ENCODE data around the gene NXNL2.

NXNL2 gene

GRCh38 chr9:88494983-88495721 is 39.8 kb upstream of the NXNL2 start:
- TF ChIP-seq OSR1 (CRISPR knock-in tag; IDR thresholded peaks at IDR 0.05): no peak
- TF ChIP-seq ZFP3 (CRISPR knock-in tag; IDR thresholded peaks at IDR 0.05): no peak
- TF ChIP-seq CSRNP3 (CRISPR knock-in tag; IDR thresholded peaks at IDR 0.05): no peak
- TF ChIP-seq TOX (CRISPR knock-in tag; IDR thresholded peaks at IDR 0.05; ENCODE audit: borderline replicate concordance): no peak
- TF ChIP-seq GLIS3 (CRISPR knock-in tag; IDR thresholded peaks at IDR 0.05): no peak
- no peak for TF ChIP-seq BACH2 (CRISPR knock-in tag; IDR thresholded peaks at IDR 0.05; ENCODE audit: borderline replicate concordance)
- TF ChIP-seq, protein P1, sequence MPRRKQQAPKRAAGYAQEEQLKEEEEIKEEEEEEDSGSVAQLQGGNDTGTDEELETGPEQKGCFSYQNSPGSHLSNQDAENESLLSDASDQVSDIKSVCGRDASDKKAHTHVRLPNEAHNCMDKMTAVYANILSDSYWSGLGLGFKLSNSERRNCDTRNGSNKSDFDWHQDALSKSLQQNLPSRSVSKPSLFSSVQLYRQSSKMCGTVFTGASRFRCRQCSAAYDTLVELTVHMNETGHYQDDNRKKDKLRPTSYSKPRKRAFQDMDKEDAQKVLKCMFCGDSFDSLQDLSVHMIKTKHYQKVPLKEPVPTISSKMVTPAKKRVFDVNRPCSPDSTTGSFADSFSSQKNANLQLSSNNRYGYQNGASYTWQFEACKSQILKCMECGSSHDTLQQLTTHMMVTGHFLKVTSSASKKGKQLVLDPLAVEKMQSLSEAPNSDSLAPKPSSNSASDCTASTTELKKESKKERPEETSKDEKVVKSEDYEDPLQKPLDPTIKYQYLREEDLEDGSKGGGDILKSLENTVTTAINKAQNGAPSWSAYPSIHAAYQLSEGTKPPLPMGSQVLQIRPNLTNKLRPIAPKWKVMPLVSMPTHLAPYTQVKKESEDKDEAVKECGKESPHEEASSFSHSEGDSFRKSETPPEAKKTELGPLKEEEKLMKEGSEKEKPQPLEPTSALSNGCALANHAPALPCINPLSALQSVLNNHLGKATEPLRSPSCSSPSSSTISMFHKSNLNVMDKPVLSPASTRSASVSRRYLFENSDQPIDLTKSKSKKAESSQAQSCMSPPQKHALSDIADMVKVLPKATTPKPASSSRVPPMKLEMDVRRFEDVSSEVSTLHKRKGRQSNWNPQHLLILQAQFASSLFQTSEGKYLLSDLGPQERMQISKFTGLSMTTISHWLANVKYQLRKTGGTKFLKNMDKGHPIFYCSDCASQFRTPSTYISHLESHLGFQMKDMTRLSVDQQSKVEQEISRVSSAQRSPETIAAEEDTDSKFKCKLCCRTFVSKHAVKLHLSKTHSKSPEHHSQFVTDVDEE (CRISPR knock-in tag; IDR thresholded peaks at IDR 0.05): no peak
- TF ChIP-seq, protein P2, sequence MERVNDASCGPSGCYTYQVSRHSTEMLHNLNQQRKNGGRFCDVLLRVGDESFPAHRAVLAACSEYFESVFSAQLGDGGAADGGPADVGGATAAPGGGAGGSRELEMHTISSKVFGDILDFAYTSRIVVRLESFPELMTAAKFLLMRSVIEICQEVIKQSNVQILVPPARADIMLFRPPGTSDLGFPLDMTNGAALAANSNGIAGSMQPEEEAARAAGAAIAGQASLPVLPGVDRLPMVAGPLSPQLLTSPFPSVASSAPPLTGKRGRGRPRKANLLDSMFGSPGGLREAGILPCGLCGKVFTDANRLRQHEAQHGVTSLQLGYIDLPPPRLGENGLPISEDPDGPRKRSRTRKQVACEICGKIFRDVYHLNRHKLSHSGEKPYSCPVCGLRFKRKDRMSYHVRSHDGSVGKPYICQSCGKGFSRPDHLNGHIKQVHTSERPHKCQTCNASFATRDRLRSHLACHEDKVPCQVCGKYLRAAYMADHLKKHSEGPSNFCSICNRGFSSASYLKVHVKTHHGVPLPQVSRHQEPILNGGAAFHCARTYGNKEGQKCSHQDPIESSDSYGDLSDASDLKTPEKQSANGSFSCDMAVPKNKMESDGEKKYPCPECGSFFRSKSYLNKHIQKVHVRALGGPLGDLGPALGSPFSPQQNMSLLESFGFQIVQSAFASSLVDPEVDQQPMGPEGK (CRISPR knock-in tag; IDR thresholded peaks at IDR 0.05; ENCODE audit: borderline replicate concordance): no peak
- TF ChIP-seq ARNTL (CRISPR knock-in tag; IDR thresholded peaks at IDR 0.05; ENCODE audit: borderline replicate concordance, low read depth): no peak
- TF ChIP-seq ZFP30 (CRISPR knock-in tag; IDR thresholded peaks at IDR 0.05): no peak
- no peak for TF ChIP-seq TCF4 (CRISPR knock-in tag; IDR thresholded peaks at IDR 0.05; ENCODE audit: borderline replicate concordance)
- TF ChIP-seq ZNF8 (CRISPR knock-in tag; IDR thresholded peaks at IDR 0.05): no peak
- no peak for TF ChIP-seq ZC3H10 (CRISPR knock-in tag; IDR thresholded peaks at IDR 0.05)
- TF ChIP-seq RARB (CRISPR knock-in tag; IDR thresholded peaks at IDR 0.05): no peak
- no peak for TF ChIP-seq ZNF565 (CRISPR knock-in tag; conservative IDR thresholded peaks at IDR 0.05; ENCODE audit: low read depth)
- TF ChIP-seq SNAI2 (CRISPR knock-in tag; IDR thresholded peaks at IDR 0.05): no peak
- no peak for TF ChIP-seq CSDC2 (CRISPR knock-in tag; IDR thresholded peaks at IDR 0.05)
- no peak for TF ChIP-seq ESRRG (CRISPR knock-in tag; IDR thresholded peaks at IDR 0.05)
- ATAC-seq: no peak

DNA sequence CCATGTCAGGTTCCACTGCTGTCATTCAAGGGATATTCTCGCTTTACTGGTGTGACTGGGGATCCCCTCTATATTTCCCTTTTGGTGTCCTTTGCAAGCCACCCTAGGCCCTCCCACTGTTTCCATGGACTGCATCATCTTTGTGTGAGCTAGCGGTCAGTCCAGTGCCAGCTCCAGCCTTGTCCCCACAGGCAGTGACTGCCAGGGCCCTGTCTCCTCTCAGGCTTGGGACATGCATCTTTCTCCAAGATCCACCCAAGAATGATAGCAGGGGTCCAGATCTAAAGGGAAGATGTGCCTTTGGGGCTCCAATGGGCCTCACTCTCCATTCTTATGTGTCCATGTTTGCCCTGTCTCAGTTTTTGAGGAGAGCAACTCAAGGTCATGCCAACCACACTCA is 37.8 kb upstream of the NXNL2 start:
- no peak for ATAC-seq
- no peak for TF ChIP-seq RARB (CRISPR knock-in tag; IDR thresholded peaks at IDR 0.05)
- TF ChIP-seq GLIS3 (CRISPR knock-in tag; IDR thresholded peaks at IDR 0.05): no peak
- no peak for TF ChIP-seq TCF4 (CRISPR knock-in tag; IDR thresholded peaks at IDR 0.05; ENCODE audit: borderline replicate concordance)
- TF ChIP-seq ZC3H10 (CRISPR knock-in tag; IDR thresholded peaks at IDR 0.05): no peak

DNA sequence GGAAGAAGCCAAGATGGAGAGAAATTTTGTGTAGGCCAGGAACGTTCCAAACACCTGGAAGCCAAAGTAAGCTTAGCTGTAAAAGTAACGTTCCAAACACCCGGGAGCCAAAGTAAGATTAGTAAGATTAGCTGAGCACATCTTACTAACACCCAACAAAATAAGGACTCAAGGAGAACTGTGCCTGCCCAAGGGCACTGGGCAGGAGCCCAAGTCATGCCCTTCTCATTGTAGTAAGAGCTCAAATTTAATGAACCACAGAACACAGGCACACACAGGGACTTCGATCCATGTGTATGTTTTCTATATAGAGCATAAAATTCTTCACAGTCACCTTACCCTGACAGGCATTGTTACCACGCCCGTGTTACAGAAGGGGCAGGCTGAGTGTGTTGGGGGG is 36.1 kb upstream of the NXNL2 start:
- no peak for ATAC-seq
- TF ChIP-seq ZNF70 (CRISPR knock-in tag; IDR thresholded peaks at IDR 0.05) (no peak), ZFP3 (CRISPR knock-in tag; IDR thresholded peaks at IDR 0.05) (no peak), PPARA (CRISPR knock-in tag; IDR thresholded peaks at IDR 0.05; ENCODE audit: borderline replicate concordance) (no peak), RARB (CRISPR knock-in tag; IDR thresholded peaks at IDR 0.05) (no peak), ZNF565 (CRISPR knock-in tag; conservative IDR thresholded peaks at IDR 0.05; ENCODE audit: low read depth) (no peak), BACH2 (CRISPR knock-in tag; IDR thresholded peaks at IDR 0.05; ENCODE audit: borderline replicate concordance) (no peak), TOX (CRISPR knock-in tag; IDR thresholded peaks at IDR 0.05; ENCODE audit: borderline replicate concordance) (no peak), OSR1 (CRISPR knock-in tag; IDR thresholded peaks at IDR 0.05) (no peak), CSDC2 (CRISPR knock-in tag; IDR thresholded peaks at IDR 0.05) (no peak), GLIS3 (CRISPR knock-in tag; IDR thresholded peaks at IDR 0.05) (no peak), POU6F1 (CRISPR knock-in tag; IDR thresholded peaks at IDR 0.05; ENCODE audit: borderline replicate concordance, low read depth) (no peak), ZC3H10 (CRISPR knock-in tag; IDR thresholded peaks at IDR 0.05) (no peak)
- TF ChIP-seq, protein P3, sequence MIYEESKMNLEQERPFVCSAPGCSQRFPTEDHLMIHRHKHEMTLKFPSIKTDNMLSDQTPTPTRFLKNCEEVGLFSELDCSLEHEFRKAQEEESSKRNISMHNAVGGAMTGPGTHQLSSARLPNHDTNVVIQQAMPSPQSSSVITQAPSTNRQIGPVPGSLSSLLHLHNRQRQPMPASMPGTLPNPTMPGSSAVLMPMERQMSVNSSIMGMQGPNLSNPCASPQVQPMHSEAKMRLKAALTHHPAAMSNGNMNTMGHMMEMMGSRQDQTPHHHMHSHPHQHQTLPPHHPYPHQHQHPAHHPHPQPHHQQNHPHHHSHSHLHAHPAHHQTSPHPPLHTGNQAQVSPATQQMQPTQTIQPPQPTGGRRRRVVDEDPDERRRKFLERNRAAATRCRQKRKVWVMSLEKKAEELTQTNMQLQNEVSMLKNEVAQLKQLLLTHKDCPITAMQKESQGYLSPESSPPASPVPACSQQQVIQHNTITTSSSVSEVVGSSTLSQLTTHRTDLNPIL (CRISPR knock-in tag; IDR thresholded peaks at IDR 0.05; ENCODE audit: low read depth): no peak
- TF ChIP-seq, protein P2 (CRISPR knock-in tag; IDR thresholded peaks at IDR 0.05; ENCODE audit: borderline replicate concordance): no peak
- TF ChIP-seq, protein P1 (CRISPR knock-in tag; IDR thresholded peaks at IDR 0.05): no peak
